ENCODE data around the gene CHID1.

Gene CHID1

GRCh38 chr11:910589-911030 lies at the start of gene CHID1:
Gene CHID1, minus strand, starts transcription at chr11:910810. Its CDS starts 5,994 bp downstream, at chr11:904816.
- H3K36me3 Mint-ChIP-seq (ENCODE audit: low read depth): no peaks in the 10 kb centered on the region
- H3K27ac Mint-ChIP-seq: peak within 1 kb of the TSS; percentile 88
- H3K4me1 Mint-ChIP-seq (ENCODE audit: low read depth): peaks cover 15% of the 10 kb centered on the region
- no peaks in the 10 kb centered on the region for H3K27me3 Mint-ChIP-seq (ENCODE audit: low read depth)
- no peaks in the 10 kb centered on the region for H3K9me3 Mint-ChIP-seq
- H3K4me3 Mint-ChIP-seq: peak within 1 kb of the TSS; percentile 95

GRCh38 chr11:959608-960007 lies 49.0 kb upstream of the CHID1 start:
- H3K4me1 Mint-ChIP-seq (ENCODE audit: low read depth): peaks cover 2% of the 10 kb centered on the region
- no peak overlapping the region for H3K4me3 Mint-ChIP-seq
- H3K36me3 Mint-ChIP-seq (ENCODE audit: low read depth): peaks cover 17% of the 10 kb centered on the region
- H3K27ac Mint-ChIP-seq: no peak overlapping the region
- no peaks in the 10 kb centered on the region for H3K27me3 Mint-ChIP-seq (ENCODE audit: low read depth)
- no peaks in the 10 kb centered on the region for H3K9me3 Mint-ChIP-seq

GRCh38 chr11:959027-959426 lies 48.4 kb upstream of the CHID1 start:
- Mint-ChIP-seq H3K4me1 (ENCODE audit: low read depth) (peaks cover 5% of the 10 kb centered on the region), H3K36me3 (ENCODE audit: low read depth) (peaks cover 11% of the 10 kb centered on the region), H3K4me3 (no peak overlapping the region), H3K27me3 (ENCODE audit: low read depth) (no peaks in the 10 kb centered on the region), H3K27ac (no peak overlapping the region), H3K9me3 (no peaks in the 10 kb centered on the region)

- H3K9me3 Mint-ChIP-seq: no peaks in the 10 kb centered on the region
- no peak overlapping the region for H3K4me3 Mint-ChIP-seq
- peaks cover 5% of the 10 kb centered on the region for H3K4me1 Mint-ChIP-seq (ENCODE audit: low read depth)
- no peaks in the 10 kb centered on the region for H3K27me3 Mint-ChIP-seq (ENCODE audit: low read depth)
- H3K36me3 Mint-ChIP-seq (ENCODE audit: low read depth): peaks cover 6% of the 10 kb centered on the region
- H3K27ac Mint-ChIP-seq: no peak overlapping the region
Observed at GRCh38 chr11:958101-958500, 47.5 kb upstream of the CHID1 start.

GRCh38 chr11:957212-957920 lies 46.8 kb upstream of the CHID1 start:
- Mint-ChIP-seq H3K27ac (no peak overlapping the region), H3K27me3 (ENCODE audit: low read depth) (no peaks in the 10 kb centered on the region), H3K36me3 (ENCODE audit: low read depth) (peaks cover 3% of the 10 kb centered on the region), H3K9me3 (no peaks in the 10 kb centered on the region), H3K4me3 (no peak overlapping the region), H3K4me1 (ENCODE audit: low read depth) (peaks cover 5% of the 10 kb centered on the region)

- Mint-ChIP-seq H3K36me3 (ENCODE audit: low read depth) (no peaks in the 10 kb centered on the region), H3K27me3 (ENCODE audit: low read depth) (no peaks in the 10 kb centered on the region), H3K9me3 (no peaks in the 10 kb centered on the region), H3K4me1 (ENCODE audit: low read depth) (peaks cover 5% of the 10 kb centered on the region), H3K27ac (no peak overlapping the region), H3K4me3 (no peak overlapping the region)
Observed at GRCh38 chr11:955154-956063, 44.8 kb upstream of the CHID1 start.

- no peaks in the 10 kb centered on the region for H3K27me3 Mint-ChIP-seq (ENCODE audit: low read depth)
- no peak overlapping the region for H3K4me3 Mint-ChIP-seq
- H3K36me3 Mint-ChIP-seq (ENCODE audit: low read depth): peaks cover 5% of the 10 kb centered on the region
- peaks cover 4% of the 10 kb centered on the region for H3K9me3 Mint-ChIP-seq
- peaks cover 5% of the 10 kb centered on the region for H3K4me1 Mint-ChIP-seq (ENCODE audit: low read depth)
- H3K27ac Mint-ChIP-seq: no peak overlapping the region
Observed at GRCh38 chr11:954392-955153, 44.0 kb upstream of the CHID1 start.

GRCh38 chr11:953512-953911 lies 42.9 kb upstream of the CHID1 start:
- no peak overlapping the region for H3K4me3 Mint-ChIP-seq
- no peaks in the 10 kb centered on the region for H3K27me3 Mint-ChIP-seq (ENCODE audit: low read depth)
- peaks cover 4% of the 10 kb centered on the region for H3K9me3 Mint-ChIP-seq
- no peak overlapping the region for H3K27ac Mint-ChIP-seq
- peaks cover 5% of the 10 kb centered on the region for H3K4me1 Mint-ChIP-seq (ENCODE audit: low read depth)
- peaks cover 9% of the 10 kb centered on the region for H3K36me3 Mint-ChIP-seq (ENCODE audit: low read depth)

- Mint-ChIP-seq H3K27ac (no peak overlapping the region), H3K27me3 (ENCODE audit: low read depth) (no peaks in the 10 kb centered on the region), H3K9me3 (peaks cover 9% of the 10 kb centered on the region), H3K36me3 (ENCODE audit: low read depth) (peaks cover 12% of the 10 kb centered on the region), H3K4me1 (ENCODE audit: low read depth) (peaks cover 5% of the 10 kb centered on the region), H3K4me3 (no peak overlapping the region)
Observed at GRCh38 chr11:952406-953385, 42.1 kb upstream of the CHID1 start.

GRCh38 chr11:951507-951906 lies 40.9 kb upstream of the CHID1 start:
- Mint-ChIP-seq H3K4me1 (ENCODE audit: low read depth) (peaks cover 5% of the 10 kb centered on the region), H3K27me3 (ENCODE audit: low read depth) (no peaks in the 10 kb centered on the region), H3K27ac (no peak overlapping the region), H3K4me3 (no peak overlapping the region), H3K36me3 (ENCODE audit: low read depth) (peaks cover 13% of the 10 kb centered on the region), H3K9me3 (peaks cover 10% of the 10 kb centered on the region)

GRCh38 chr11:947744-948143 lies 37.1 kb upstream of the CHID1 start:
- no peak overlapping the region for H3K4me3 Mint-ChIP-seq
- no peaks in the 10 kb centered on the region for H3K27me3 Mint-ChIP-seq (ENCODE audit: low read depth)
- H3K9me3 Mint-ChIP-seq: peaks cover 10% of the 10 kb centered on the region
- peaks cover 1% of the 10 kb centered on the region for H3K4me1 Mint-ChIP-seq (ENCODE audit: low read depth)
- peaks cover 28% of the 10 kb centered on the region for H3K36me3 Mint-ChIP-seq (ENCODE audit: low read depth)
- H3K27ac Mint-ChIP-seq: no peak overlapping the region

- Mint-ChIP-seq H3K9me3 (peaks cover 10% of the 10 kb centered on the region), H3K36me3 (ENCODE audit: low read depth) (peaks cover 28% of the 10 kb centered on the region), H3K4me1 (ENCODE audit: low read depth) (peaks cover 8% of the 10 kb centered on the region), H3K27ac (no peak overlapping the region), H3K27me3 (ENCODE audit: low read depth) (no peaks in the 10 kb centered on the region), H3K4me3 (no peak overlapping the region)
Observed at GRCh38 chr11:945986-946385, 35.4 kb upstream of the CHID1 start.

- Mint-ChIP-seq H3K4me1 (ENCODE audit: low read depth) (peaks cover 16% of the 10 kb centered on the region), H3K36me3 (ENCODE audit: low read depth) (peaks cover 25% of the 10 kb centered on the region), H3K27ac (no peak overlapping the region), H3K27me3 (ENCODE audit: low read depth) (no peaks in the 10 kb centered on the region), H3K4me3 (no peak overlapping the region), H3K9me3 (peaks cover 9% of the 10 kb centered on the region)
Observed at GRCh38 chr11:944711-945470, 34.3 kb upstream of the CHID1 start.
